Measurements from ENCODE around the gene ULBP1. TPM values are rescaled to one million over a fixed set of nuclear protein-coding genes. Genes with fewer than 3 reads are reported as not detected.
"Not testable (repeated sequence)": the region's sequence is repeated elsewhere in the genome, so short reads cannot be mapped to it uniquely, and the experiment has no call there.

Gene ULBP1
- total RNA-seq, 1 donor from 2014 or later: not detected

DNA sequence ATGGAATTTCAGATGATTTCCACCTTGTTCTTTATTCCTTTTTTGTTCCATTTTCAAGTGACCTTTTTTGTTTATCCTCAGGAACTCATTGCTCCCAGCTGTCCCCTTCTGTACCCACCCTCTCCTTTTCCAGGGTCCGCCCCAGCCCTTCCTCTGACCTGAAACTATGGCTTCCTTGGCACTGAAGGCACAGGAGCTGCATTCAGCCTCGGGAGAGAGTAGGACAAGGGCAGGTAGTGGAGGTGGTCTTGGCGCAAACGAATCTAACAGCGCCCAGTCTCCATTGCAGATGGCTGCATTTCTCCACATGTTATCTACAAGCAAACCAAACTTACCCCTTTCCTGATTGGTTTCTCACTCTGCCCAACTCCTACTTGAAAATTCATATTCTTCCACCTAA is 30.7 kb upstream of the ULBP1 start:
- Histone ChIP-seq H3K4me3 (ENCODE audit: low read length in 3 of 3) (no peak overlapping the region), H3K9me3 (ENCODE audit: control insufficient read depth in 3 of 3, low read length in 3 of 3) (no peaks in the 10 kb centered on the region), H3K27ac (ENCODE audit: low read depth, low read length) (no peak overlapping the region), H3K36me3 (ENCODE audit: control insufficient read depth in 3 of 3, insufficient read depth in 3 of 3, low read length in 3 of 3) (no peaks in the 10 kb centered on the region), H3K27me3 (ENCODE audit: control insufficient read depth in 3 of 3, insufficient read depth in 3 of 3, low read length in 3 of 3) (peaks cover 42 to 62% (median 56%) of the 10 kb centered on the region in 3 donors), H3K9ac (ENCODE audit: low read depth in 1 of 3, low read length in 3 of 3) (no peak overlapping the region), H3K4me1 (ENCODE audit: control insufficient read depth in 3 of 3, insufficient read depth in 3 of 3, low read length in 3 of 3) (peaks cover 0 to 2% (median under 1%) of the 10 kb centered on the region in 3 donors)

DNA sequence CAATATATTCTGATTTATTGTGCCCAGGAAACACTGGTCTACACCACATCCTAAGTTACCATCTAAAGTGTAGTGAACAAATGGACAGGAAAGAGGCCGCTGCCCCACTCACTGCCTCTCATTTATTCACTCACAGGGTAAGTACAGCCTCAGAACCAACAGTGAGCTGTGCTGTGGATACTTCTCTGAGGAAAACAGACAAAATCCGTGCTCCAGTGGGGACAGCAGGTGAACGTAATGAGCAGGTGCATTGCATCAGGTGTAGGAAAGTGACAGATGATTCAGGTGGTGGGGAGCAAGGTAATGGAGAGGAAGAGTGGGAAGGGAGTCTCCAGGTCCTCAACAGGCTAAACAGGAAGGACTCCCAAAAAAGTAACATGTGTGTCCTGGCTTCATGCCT is 30.3 kb upstream of the ULBP1 start:
- peaks cover 46 to 67% (median 60%) of the 10 kb centered on the region in 3 donors for H3K27me3 ChIP-seq (ENCODE audit: control insufficient read depth in 3 of 3, insufficient read depth in 3 of 3, low read length in 3 of 3)
- no peaks in the 10 kb centered on the region for H3K36me3 ChIP-seq (ENCODE audit: control insufficient read depth in 3 of 3, insufficient read depth in 3 of 3, low read length in 3 of 3)
- H3K9me3 ChIP-seq (ENCODE audit: control insufficient read depth in 3 of 3, low read length in 3 of 3): no peaks in the 10 kb centered on the region
- no peak overlapping the region for H3K4me3 ChIP-seq (ENCODE audit: low read length in 3 of 3)
- H3K9ac ChIP-seq (ENCODE audit: low read depth in 1 of 3, low read length in 3 of 3): no peak overlapping the region
- H3K27ac ChIP-seq (ENCODE audit: low read depth, low read length): no peak overlapping the region
- H3K4me1 ChIP-seq (ENCODE audit: control insufficient read depth in 3 of 3, insufficient read depth in 3 of 3, low read length in 3 of 3): peaks cover 4 to 6% (median 5%) of the 10 kb centered on the region in 3 donors

DNA sequence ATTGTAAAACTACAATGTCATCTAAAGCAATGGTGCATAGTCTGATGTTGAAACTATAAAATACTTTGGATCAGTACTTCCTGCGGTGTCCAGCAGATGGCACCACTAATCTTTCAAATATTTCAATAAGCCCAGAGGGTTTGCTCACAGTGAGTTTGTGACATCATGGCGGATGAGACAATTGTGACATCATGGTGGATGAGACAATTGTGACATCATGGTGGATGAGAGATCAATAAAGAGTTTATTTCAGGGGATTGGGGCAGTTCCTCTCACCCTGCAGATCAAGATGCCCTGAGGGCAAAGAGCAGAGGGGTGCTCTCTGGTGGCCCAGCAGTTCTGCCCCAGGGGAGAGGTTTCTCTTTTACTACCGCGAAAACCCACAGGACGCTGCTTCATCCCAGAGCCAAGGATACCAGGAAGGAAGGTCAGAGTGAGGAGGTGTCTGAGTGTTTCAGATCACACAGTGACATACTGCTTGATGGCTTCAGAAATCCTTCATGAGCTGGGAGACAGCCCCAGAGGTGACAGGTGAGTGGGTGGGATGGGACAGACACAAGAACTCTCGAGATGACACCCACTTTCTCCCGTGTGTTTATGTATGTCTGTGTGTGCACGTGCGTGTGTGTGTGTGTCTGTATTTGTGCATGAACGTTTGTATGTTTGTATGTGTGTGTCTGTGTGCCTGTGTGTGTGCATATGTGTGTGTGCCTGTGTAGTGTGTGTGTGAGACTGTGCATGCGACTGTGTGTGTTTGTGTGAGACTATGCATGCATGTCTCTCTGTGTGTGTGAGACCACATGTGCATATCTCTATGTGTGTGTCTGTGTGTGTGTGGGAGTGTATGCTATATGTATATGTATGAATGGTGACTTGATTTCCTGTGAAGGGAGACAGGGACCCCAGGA is 29.2 kb upstream of the ULBP1 start:
- no peak overlapping the region for H3K4me3 ChIP-seq (ENCODE audit: low read length in 3 of 3)
- no peaks in the 10 kb centered on the region for H3K36me3 ChIP-seq (ENCODE audit: control insufficient read depth in 3 of 3, insufficient read depth in 3 of 3, low read length in 3 of 3)
- H3K9me3 ChIP-seq (ENCODE audit: control insufficient read depth in 3 of 3, low read length in 3 of 3): no peaks in the 10 kb centered on the region
- H3K9ac ChIP-seq (ENCODE audit: low read depth in 1 of 3, low read length in 3 of 3): no peak overlapping the region
- peaks cover 11 to 14% (median 13%) of the 10 kb centered on the region in 3 donors for H3K4me1 ChIP-seq (ENCODE audit: control insufficient read depth in 3 of 3, insufficient read depth in 3 of 3, low read length in 3 of 3)
- H3K27me3 ChIP-seq (ENCODE audit: control insufficient read depth in 3 of 3, insufficient read depth in 3 of 3, low read length in 3 of 3): peaks cover 50 to 70% (median 64%) of the 10 kb centered on the region in 3 donors
- H3K27ac ChIP-seq (ENCODE audit: low read depth, low read length): no peak overlapping the region

DNA sequence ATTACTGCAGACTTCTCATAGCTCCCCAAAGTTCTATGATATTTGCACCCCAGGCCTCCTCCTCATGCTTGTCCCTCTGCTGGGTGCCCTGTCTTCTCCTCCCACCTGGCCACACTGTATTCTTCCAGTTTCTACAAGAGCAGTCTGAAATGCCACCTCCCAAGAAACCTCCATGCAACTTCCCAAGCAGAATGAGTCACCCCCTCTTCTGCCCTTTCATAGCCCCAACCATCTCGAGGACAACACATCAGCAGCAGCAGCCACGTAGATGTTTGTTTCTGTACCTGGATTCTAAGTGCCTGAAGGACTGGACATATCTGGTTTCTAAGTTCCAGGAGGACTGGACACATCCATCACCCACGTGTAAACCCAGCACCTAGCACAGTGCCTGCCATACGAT is 28.5 kb upstream of the ULBP1 start:
- Histone ChIP-seq H3K9me3 (ENCODE audit: control insufficient read depth in 3 of 3, low read length in 3 of 3) (no peaks in the 10 kb centered on the region), H3K4me3 (ENCODE audit: low read length in 3 of 3) (no peak overlapping the region), H3K27me3 (ENCODE audit: control insufficient read depth in 3 of 3, insufficient read depth in 3 of 3, low read length in 3 of 3) (peaks cover 57 to 74% (median 68%) of the 10 kb centered on the region in 3 donors), H3K36me3 (ENCODE audit: control insufficient read depth in 3 of 3, insufficient read depth in 3 of 3, low read length in 3 of 3) (no peaks in the 10 kb centered on the region), H3K4me1 (ENCODE audit: control insufficient read depth in 3 of 3, insufficient read depth in 3 of 3, low read length in 3 of 3) (peaks cover 11 to 14% (median 13%) of the 10 kb centered on the region in 3 donors), H3K27ac (ENCODE audit: low read depth, low read length) (no peak overlapping the region), H3K9ac (ENCODE audit: low read depth in 1 of 3, low read length in 3 of 3) (no peak overlapping the region)

DNA sequence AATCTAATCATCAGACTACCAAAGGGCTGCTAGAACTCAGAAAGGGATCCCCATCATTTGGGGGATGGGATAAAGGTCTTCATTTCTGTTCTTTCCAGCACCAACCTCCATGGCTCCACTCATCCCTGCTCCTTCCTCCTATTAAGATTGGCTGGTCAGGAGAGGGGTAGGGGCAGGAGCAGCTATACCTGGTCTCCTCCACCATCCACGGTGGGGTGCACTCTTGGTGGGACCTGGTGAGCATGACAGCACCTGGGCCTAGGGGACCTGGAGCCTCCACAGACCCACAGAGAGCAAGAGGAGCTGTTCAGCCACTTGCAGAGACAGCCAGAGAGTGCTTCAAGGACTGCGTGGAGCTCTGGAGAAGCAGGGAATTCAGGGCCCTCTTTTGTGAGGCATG is 28.1 kb upstream of the ULBP1 start:
- Histone ChIP-seq H3K4me3 (ENCODE audit: low read length in 3 of 3) (no peak overlapping the region), H3K4me1 (ENCODE audit: control insufficient read depth in 3 of 3, insufficient read depth in 3 of 3, low read length in 3 of 3) (peaks cover 11 to 14% (median 13%) of the 10 kb centered on the region in 3 donors), H3K9ac (ENCODE audit: low read depth in 1 of 3, low read length in 3 of 3) (no peak overlapping the region), H3K36me3 (ENCODE audit: control insufficient read depth in 3 of 3, insufficient read depth in 3 of 3, low read length in 3 of 3) (no peaks in the 10 kb centered on the region), H3K27ac (ENCODE audit: low read depth, low read length) (no peak overlapping the region), H3K27me3 (ENCODE audit: control insufficient read depth in 3 of 3, insufficient read depth in 3 of 3, low read length in 3 of 3) (peaks cover 62 to 75% (median 69%) of the 10 kb centered on the region in 3 donors), H3K9me3 (ENCODE audit: control insufficient read depth in 3 of 3, low read length in 3 of 3) (no peaks in the 10 kb centered on the region)

DNA sequence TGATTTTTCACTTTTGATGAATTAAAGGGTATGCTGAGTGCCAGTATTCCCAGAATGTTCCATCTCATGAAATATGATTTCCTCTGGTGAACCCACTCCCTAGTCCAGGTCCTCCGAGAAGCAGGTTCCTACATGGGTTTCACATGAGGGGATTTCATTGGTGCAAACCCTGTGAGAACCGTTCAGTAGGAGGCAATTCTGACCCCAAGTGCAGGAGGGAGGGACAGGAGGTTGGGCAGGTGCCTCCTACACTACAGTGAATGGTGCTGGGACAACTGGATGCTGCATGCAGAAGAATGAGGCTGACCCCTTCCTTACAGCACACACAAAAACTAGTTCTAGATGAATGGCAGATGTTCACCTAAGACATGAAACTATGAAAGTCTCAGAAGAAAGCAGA is 27.0 kb upstream of the ULBP1 start:
- peaks cover 11 to 14% (median 12%) of the 10 kb centered on the region in 3 donors for H3K4me1 ChIP-seq (ENCODE audit: control insufficient read depth in 3 of 3, insufficient read depth in 3 of 3, low read length in 3 of 3)

DNA sequence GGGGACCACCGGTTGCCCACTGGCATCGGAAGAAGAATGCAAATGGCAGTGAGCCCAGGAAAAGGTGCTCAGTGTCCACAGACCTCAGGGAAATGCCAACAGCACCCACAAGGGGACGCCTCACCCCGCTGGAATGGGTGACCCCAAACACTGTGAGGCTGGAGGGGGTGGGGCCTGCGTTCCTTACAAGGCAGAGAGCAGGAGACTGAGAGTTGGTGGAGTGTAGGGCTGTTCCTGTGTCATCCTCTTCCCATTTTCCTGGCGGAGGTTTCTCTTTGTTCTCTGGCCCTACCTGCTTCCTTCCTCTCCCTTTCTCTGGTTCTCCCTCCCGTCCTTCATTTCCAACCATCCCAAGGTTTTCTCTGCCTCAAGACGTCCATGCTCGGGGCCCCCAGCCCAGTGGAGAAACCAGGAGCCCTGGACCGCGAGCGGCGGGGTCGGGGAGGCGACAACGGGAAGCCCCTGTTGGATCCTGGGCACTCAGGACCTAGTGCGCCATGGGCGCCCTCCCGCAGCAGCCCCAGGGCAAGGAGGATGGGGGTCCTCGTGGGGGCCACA is 25.7 kb upstream of the ULBP1 start:
- Histone ChIP-seq H3K9ac (ENCODE audit: low read depth in 1 of 3, low read length in 3 of 3) (peak overlapping the region in 1 of 3 donors; percentile 62), H3K27me3 (ENCODE audit: control insufficient read depth in 3 of 3, insufficient read depth in 3 of 3, low read length in 3 of 3) (peaks cover 62 to 87% (median 73%) of the 10 kb centered on the region in 3 donors), H3K4me1 (ENCODE audit: control insufficient read depth in 3 of 3, insufficient read depth in 3 of 3, low read length in 3 of 3) (peaks cover 11 to 22% (median 15%) of the 10 kb centered on the region in 3 donors), H3K4me3 (ENCODE audit: low read length in 3 of 3) (peak overlapping the region; percentile 46 to 75 (median 69))
- not testable (repeated sequence) for H3K27ac ChIP-seq (ENCODE audit: low read depth, low read length); H3K9me3 ChIP-seq (ENCODE audit: control insufficient read depth in 3 of 3, low read length in 3 of 3); H3K36me3 ChIP-seq (ENCODE audit: control insufficient read depth in 3 of 3, insufficient read depth in 3 of 3, low read length in 3 of 3)

More for the DNA sequence above, 27.0 kb upstream of the ULBP1 start:
- H3K9ac ChIP-seq (ENCODE audit: low read depth in 1 of 3, low read length in 3 of 3): no peak overlapping the region
- no peak overlapping the region for H3K4me3 ChIP-seq (ENCODE audit: low read length in 3 of 3)
- H3K27ac ChIP-seq (ENCODE audit: low read depth, low read length): no peak overlapping the region
- no peaks in the 10 kb centered on the region for H3K9me3 ChIP-seq (ENCODE audit: control insufficient read depth in 3 of 3, low read length in 3 of 3)
- no peaks in the 10 kb centered on the region for H3K36me3 ChIP-seq (ENCODE audit: control insufficient read depth in 3 of 3, insufficient read depth in 3 of 3, low read length in 3 of 3)
- peaks cover 64 to 80% (median 72%) of the 10 kb centered on the region in 3 donors for H3K27me3 ChIP-seq (ENCODE audit: control insufficient read depth in 3 of 3, insufficient read depth in 3 of 3, low read length in 3 of 3)

DNA sequence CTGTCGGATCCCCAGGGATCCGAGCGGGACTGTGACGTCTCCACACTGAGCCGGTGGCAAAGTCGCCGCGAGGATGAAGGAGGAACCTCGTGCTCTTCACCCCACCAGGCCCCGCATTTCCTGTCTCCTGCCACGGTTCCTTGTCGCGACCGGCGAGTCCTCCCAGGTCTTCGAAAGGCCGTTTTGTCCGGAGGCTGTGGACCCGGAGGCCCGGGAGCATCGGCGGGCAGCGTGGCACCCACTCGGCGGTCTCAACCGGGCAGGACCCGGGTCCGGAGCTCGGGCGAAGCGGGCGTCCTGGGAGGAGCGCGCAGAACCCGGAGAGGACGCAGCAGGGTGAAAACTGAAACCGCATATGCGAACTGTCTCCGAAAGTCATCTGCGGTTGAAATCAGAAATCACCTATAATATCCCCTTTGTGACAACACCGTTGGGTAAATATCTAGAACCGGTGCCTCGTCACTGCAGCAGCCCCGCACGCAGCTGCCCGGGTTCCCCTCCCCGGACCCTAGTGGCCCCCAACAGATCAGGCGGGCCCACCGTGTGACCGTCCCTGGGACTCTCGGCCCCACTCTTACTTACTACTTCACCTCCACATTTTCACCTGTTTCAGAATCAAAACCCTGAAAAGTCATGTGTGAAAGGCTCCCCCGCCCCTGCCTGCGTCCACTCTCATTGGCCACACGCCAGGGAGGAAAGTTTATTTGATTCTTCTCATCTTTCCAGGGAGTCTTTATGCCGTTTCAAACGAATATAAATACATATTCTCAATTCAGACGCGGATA is 25.0 kb upstream of the ULBP1 start:
- peaks cover 61 to 80% (median 66%) of the 10 kb centered on the region in 3 donors for H3K27me3 ChIP-seq (ENCODE audit: control insufficient read depth in 3 of 3, insufficient read depth in 3 of 3, low read length in 3 of 3)

DNA sequence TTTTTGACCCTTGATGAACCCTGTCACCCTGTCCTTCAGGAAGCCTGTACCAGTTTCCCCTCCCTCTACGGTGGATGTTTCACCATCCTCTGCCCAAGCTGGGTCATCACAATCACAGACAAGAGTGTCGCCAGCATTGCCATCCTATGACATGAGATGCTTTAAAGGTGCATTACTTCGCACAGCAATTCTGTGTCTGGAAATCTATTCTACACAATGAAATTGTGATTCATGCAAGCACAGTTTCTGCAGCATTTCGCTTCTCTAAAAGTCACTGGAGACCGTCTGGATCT is 24.4 kb upstream of the ULBP1 start:
- Histone ChIP-seq H3K9ac (ENCODE audit: low read depth in 1 of 3, low read length in 3 of 3) (no peak overlapping the region), H3K27me3 (ENCODE audit: control insufficient read depth in 3 of 3, insufficient read depth in 3 of 3, low read length in 3 of 3) (peaks cover 60 to 78% (median 62%) of the 10 kb centered on the region in 3 donors), H3K4me3 (ENCODE audit: low read length in 3 of 3) (no peak overlapping the region), H3K36me3 (ENCODE audit: control insufficient read depth in 3 of 3, insufficient read depth in 3 of 3, low read length in 3 of 3) (no peaks in the 10 kb centered on the region), H3K4me1 (ENCODE audit: control insufficient read depth in 3 of 3, insufficient read depth in 3 of 3, low read length in 3 of 3) (peaks cover 11 to 22% (median 15%) of the 10 kb centered on the region in 3 donors), H3K27ac (ENCODE audit: low read depth, low read length) (no peak overlapping the region), H3K9me3 (ENCODE audit: control insufficient read depth in 3 of 3, low read length in 3 of 3) (no peaks in the 10 kb centered on the region)

More for the DNA sequence above, 25.0 kb upstream of the ULBP1 start:
- Histone ChIP-seq H3K27ac (ENCODE audit: low read depth, low read length) (no peak overlapping the region), H3K4me1 (ENCODE audit: control insufficient read depth in 3 of 3, insufficient read depth in 3 of 3, low read length in 3 of 3) (peaks cover 11 to 22% (median 15%) of the 10 kb centered on the region in 3 donors), H3K9ac (ENCODE audit: low read depth in 1 of 3, low read length in 3 of 3) (peak overlapping the region in 2 of 3 donors; percentile 62 to 64), H3K4me3 (ENCODE audit: low read length in 3 of 3) (peak overlapping the region; percentile 46 to 75 (median 69)), H3K9me3 (ENCODE audit: control insufficient read depth in 3 of 3, low read length in 3 of 3) (no peaks in the 10 kb centered on the region), H3K36me3 (ENCODE audit: control insufficient read depth in 3 of 3, insufficient read depth in 3 of 3, low read length in 3 of 3) (no peaks in the 10 kb centered on the region)
